IPS-20b (cell line): Measurements from ENCODE around the gene TBCE.

Experiments used
- H3K27ac ChIP-seq: one replicate; pipeline ENCODE4 v1.5.1; 2013; ENCODE audit warnings: low read length
- H3K27me3 ChIP-seq: 2 replicates; pipeline ENCODE4 v1.6.1; 2013; ENCODE audit warnings: mild to moderate bottlenecking, low read length, inconsistent platforms; ENCODE audit not compliant: insufficient read depth
- H3K36me3 ChIP-seq: 2 replicates; pipeline ENCODE4 v1.6.1; 2013; ENCODE audit warnings: low read depth, mild to moderate bottlenecking, inconsistent platforms, low read length, moderate library complexity; ENCODE audit not compliant: insufficient read depth
- H3K4me1 ChIP-seq: 2 replicates; pipeline ENCODE4 v1.6.1; 2013; ENCODE audit warnings: mild to moderate bottlenecking, control low read depth, inconsistent platforms, low read length, moderate library complexity; ENCODE audit not compliant: insufficient read depth
- H3K4me3 ChIP-seq: 2 replicates; pipeline ENCODE4 v1.5.1; 2013; ENCODE audit warnings: mild to moderate bottlenecking, low read length, inconsistent platforms
- H3K9ac ChIP-seq: 2 replicates; pipeline ENCODE4 v1.6.1; 2013; ENCODE audit warnings: low read depth, mild to moderate bottlenecking, inconsistent platforms, low read length, moderate library complexity
- H3K9me3 ChIP-seq: 2 replicates; pipeline ENCODE4 v1.6.1; 2013; ENCODE audit warnings: mild to moderate bottlenecking, low read depth, low read length, inconsistent platforms; ENCODE audit not compliant: insufficient read depth

TBCE gene

DNA sequence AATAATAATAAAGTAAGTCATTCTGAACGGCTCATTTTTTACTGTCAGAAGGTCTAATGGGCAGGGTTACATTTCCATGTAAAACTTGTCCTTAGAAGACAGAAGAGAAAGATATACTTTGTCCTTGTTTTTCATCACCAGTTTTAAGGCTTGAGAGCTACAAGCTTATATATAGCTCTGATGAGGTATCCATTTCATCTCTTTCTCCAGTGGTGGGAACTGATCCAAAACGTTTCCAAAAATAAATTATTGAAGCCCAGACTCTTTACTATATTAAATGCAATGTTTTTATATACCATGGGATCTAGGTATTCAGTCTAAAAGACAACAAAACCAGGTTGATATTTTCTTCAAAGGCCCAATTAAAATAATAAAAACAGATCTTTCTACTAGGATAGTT lies 128.3 kb downstream of the TBCE start:
- peaks cover 51% of the 10 kb centered on the region for H3K36me3 ChIP-seq
- no peak overlapping the region for H3K9ac ChIP-seq
- H3K27ac ChIP-seq: no peak overlapping the region
- H3K4me3 ChIP-seq: no peak overlapping the region
- no peaks in the 10 kb centered on the region for H3K27me3 ChIP-seq
- no peaks in the 10 kb centered on the region for H3K9me3 ChIP-seq
- no peaks in the 10 kb centered on the region for H3K4me1 ChIP-seq

DNA sequence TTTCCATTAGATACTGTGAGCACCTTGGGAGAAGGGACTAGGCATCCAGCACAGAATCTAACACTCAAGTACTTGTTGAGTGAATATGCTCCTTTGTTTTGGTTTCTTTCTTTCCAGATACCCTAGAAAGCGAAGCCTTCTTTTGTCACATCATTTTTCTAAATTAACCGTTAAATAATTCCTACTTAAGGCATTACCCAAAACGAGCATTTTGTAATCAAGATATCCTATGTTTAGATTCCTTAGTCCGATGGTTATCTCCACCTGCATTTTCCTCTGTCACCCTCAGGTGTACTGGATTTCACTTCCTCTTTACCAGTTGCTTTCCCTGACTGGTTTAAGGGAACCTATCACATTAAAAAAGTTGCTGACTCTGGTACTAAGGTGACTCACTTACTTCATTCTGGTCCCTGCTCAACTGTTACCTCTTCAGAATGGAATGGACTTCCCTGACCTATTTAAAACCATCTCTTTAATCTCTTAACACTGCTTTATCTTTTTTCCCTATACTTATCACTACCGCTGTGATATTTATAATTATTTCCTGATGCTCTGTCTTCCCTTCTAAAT lies 133.8 kb downstream of the TBCE start:
- Histone ChIP-seq H3K9ac (no peak overlapping the region), H3K36me3 (no peaks in the 10 kb centered on the region), H3K9me3 (no peaks in the 10 kb centered on the region), H3K27me3 (no peaks in the 10 kb centered on the region), H3K4me1 (peaks cover 18% of the 10 kb centered on the region), H3K4me3 (no peak overlapping the region), H3K27ac (no peak overlapping the region)
